ENCODE measurements around the gene IL13.

GRCh38 chr5:132687995-132688394 lies 30.0 kb downstream of the IL13 start:
- no peak for TF ChIP-seq GATA2 (IDR thresholded peaks at IDR 0.05; ENCODE audit: insufficient read depth, insufficient read length, low read depth, low read length)
- no peak for TF ChIP-seq POLR2A (IDR thresholded peaks at IDR 0.05; ENCODE audit: low read depth, low read length)
- no peak for TF ChIP-seq CTCF (IDR thresholded peaks at IDR 0.05; ENCODE audit: extremely low read depth in 1 of 2, insufficient read depth in 1 of 2, low read depth in 1 of 2, low read length in 2 of 2)
- no peak for TF ChIP-seq MYC (IDR thresholded peaks at IDR 0.05; ENCODE audit: low read depth, low read length)
- TF ChIP-seq MAX (IDR thresholded peaks at IDR 0.05; ENCODE audit: insufficient read depth, insufficient read length): no peak
- no peak for TF ChIP-seq POLR2AphosphoS5 (IDR thresholded peaks at IDR 0.05; ENCODE audit: insufficient read depth, low read depth, low read length)
- TF ChIP-seq EZH2 (IDR thresholded peaks at IDR 0.05; ENCODE audit: borderline replicate concordance, low read depth, low read length, severe bottlenecking): no peak
- no peak for TF ChIP-seq FOS (IDR thresholded peaks at IDR 0.05; ENCODE audit: borderline replicate concordance, insufficient read depth, low read length)
